K562 (cell line): ENCODE measurements around the gene GNB2. TPM values are rescaled to one million over a fixed set of nuclear protein-coding genes. Genes with fewer than 3 reads are reported as not detected.

Experiments used
- ARHGAP35 ChIP-seq: fragments of 450-650 bp; IDR thresholded peaks from 2 replicates; pipeline ENCODE4 v1.6.1; 2018; ENCODE audit not compliant: partially characterized antibody
- ARID2 ChIP-seq: fragments of 450-650 bp; IDR thresholded peaks from 2 replicates; pipeline ENCODE4 v1.6.1; 2017; ENCODE audit warnings: antibody characterized with exemption, mild to moderate bottlenecking
- CHCHD3 ChIP-seq: fragments of 250-450 bp; sonication (Bioruptor Pico); IDR thresholded peaks from 2 replicates; pipeline ENCODE4 v2.1.2; 2022; ENCODE audit warnings: mild to moderate bottlenecking
- ETV6 ChIP-seq, 3 experiments: fragments of 150-350 bp in 1 of 3; sonication (generic) in 1 of 3; formaldehyde crosslinking in 1 of 3; IDR thresholded peaks; 2 replicates each; pipeline versions ENCODE4 v1.6.1 to v1.8.0; 2014 to 2022; ENCODE audit warnings: borderline replicate concordance in 2 of 3, low read depth in 2 of 3, antibody characterized with exemption in 1 of 3, low read length in 1 of 3, mild to moderate bottlenecking in 1 of 3, missing genetic modification reagents in 1 of 3
- FOXJ3 ChIP-seq: sonication (generic); formaldehyde crosslinking; IDR thresholded peaks from 2 replicates; pipeline ENCODE4 v1.4.0; 2020; ENCODE audit warnings: mild to moderate bottlenecking, missing genetic modification reagents
- HDAC2 ChIP-seq: fragments of 450-650 bp; IDR thresholded peaks from 2 replicates; pipeline ENCODE4 v1.6.1; 2016; ENCODE audit warnings: mild to moderate bottlenecking
- JUND ChIP-seq, 2 experiments: IDR thresholded peaks; 2 replicates in 1 of 2; 3 replicates in 1 of 2; pipeline ENCODE4 v1.6.1; 2011; ENCODE audit warnings: borderline replicate concordance in 2 of 2, low read depth in 2 of 2, low read length in 2 of 2, improper control_type of control experiment in 1 of 2, missing biosample characterization in 1 of 2, missing genetic modification characterization in 1 of 2, missing genetic modification reagents in 1 of 2
- KAT8 ChIP-seq: fragments of 450-650 bp; IDR thresholded peaks from 2 replicates; pipeline ENCODE4 v1.6.1; 2016; ENCODE audit warnings: low read depth, mild to moderate bottlenecking
- LCOR ChIP-seq: sonication (generic); formaldehyde crosslinking; IDR thresholded peaks from 2 replicates; pipeline ENCODE4 v1.8.0; 2022; ENCODE audit warnings: mild to moderate bottlenecking, missing genetic modification reagents
- NBN ChIP-seq: fragments of 450-650 bp; IDR thresholded peaks from 2 replicates; pipeline ENCODE4 v1.6.1; 2016; ENCODE audit warnings: low read depth, mild to moderate bottlenecking
- PHB2 ChIP-seq: fragments of 450-650 bp; IDR thresholded peaks from 2 replicates; pipeline ENCODE4 v1.6.1; 2017; ENCODE audit warnings: low read depth
- POLR2G ChIP-seq: fragments of 200-400 bp; formaldehyde crosslinking; IDR thresholded peaks from 2 replicates; pipeline ENCODE4 v1.6.1; 2017; ENCODE audit warnings: low read depth, mild to moderate bottlenecking, antibody characterized with exemption, low read length, moderate library complexity
- RFX7 ChIP-seq: fragments of 250-450 bp; sonication (Bioruptor Pico); IDR thresholded peaks from 2 replicates; pipeline ENCODE4 v1.5.1; 2021; ENCODE audit warnings: mild to moderate bottlenecking
- SAFB2 ChIP-seq: fragments of 200-400 bp; formaldehyde crosslinking; IDR thresholded peaks from 2 replicates; pipeline ENCODE4 v1.6.1; 2018; ENCODE audit warnings: borderline replicate concordance, low read length, low read depth, moderate library complexity; ENCODE audit not compliant: severe bottlenecking
- SMC3 ChIP-seq: conservative IDR thresholded peaks from 2 replicates; pipeline ENCODE4 v1.6.1; 2011; ENCODE audit warnings: low read depth, low read length, improper control_type of control experiment; ENCODE audit not compliant: insufficient read depth
- SP2 ChIP-seq: IDR thresholded peaks from 2 replicates; pipeline ENCODE4 v1.6.1; 2011; ENCODE audit warnings: mild to moderate bottlenecking, low read depth, low read length, moderate library complexity; ENCODE audit not compliant: poor library complexity, severe bottlenecking; ENCODE audit errors: extremely low read depth
- ZNF12 ChIP-seq: sonication (generic); formaldehyde crosslinking; IDR thresholded peaks from 2 replicates; pipeline ENCODE4 v1.4.0; 2020; ENCODE audit warnings: mild to moderate bottlenecking, missing genetic modification reagents
- ZNF444 ChIP-seq: fragments of 250-450 bp; sonication (Bioruptor Pico); IDR thresholded peaks from 2 replicates; pipeline ENCODE4 v1.4.0; 2020; ENCODE audit warnings: mild to moderate bottlenecking, moderate library complexity
- ZNF583 ChIP-seq: fragments of 250-450 bp; sonication (Bioruptor Pico); IDR thresholded peaks from 2 replicates; pipeline ENCODE4 v1.4.0; 2020
- ZNF76 ChIP-seq: fragments of 250-450 bp; sonication (Bioruptor Pico); IDR thresholded peaks from 2 replicates; pipeline ENCODE4 v1.4.0; 2020; ENCODE audit warnings: mild to moderate bottlenecking, moderate library complexity, borderline replicate concordance
- polyA plus RNA-seq, 8 experiments: library from polyadenylated mRNA; depleted of rRNA in 4 of 8; stranded (reverse) in 5 of 8; unstranded in 3 of 8; fragments of >200 nt; fragmentation: Nextera tagmentation in 2 of 8; fragmentation: Illumina TruSeq in 1 of 8; extraction: Ambion mirVana in 2 of 8; extraction: Trizol in 1 of 8; gene quantifications; 2 replicates each; pipeline versions ENCODE4 v1.2.1 to v1.2.3, GENCODE V29; 2011 to 2014; ENCODE audit warnings: inconsistent platforms in 1 of 8, missing spikeins in 1 of 8
- total RNA-seq, 7 experiments: library from RNA; depleted of rRNA in 6 of 7; stranded (reverse); fragments of >200 nt in 6 of 7; fragmentation: Illumina TruSeq in 2 of 7; extraction: Trizol in 2 of 7; gene quantifications; 2 replicates each; pipeline versions ENCODE4 v1.2.1 to v1.2.3, GENCODE V29; 2011 to 2021; ENCODE audit warnings: low replicate concordance in 1 of 7
- TF ChIP-seq, protein P1 (sequence below): fragments of 250-450 bp; sonication (Bioruptor Pico); IDR thresholded peaks from 2 replicates; pipeline ENCODE4 v1.5.0; 2020; ENCODE audit warnings: mild to moderate bottlenecking, borderline replicate concordance
- TF ChIP-seq, protein P2 (sequence below): fragments of 250-450 bp; sonication (Bioruptor Pico); IDR thresholded peaks from 2 replicates; pipeline ENCODE4 v1.4.0; 2020; ENCODE audit warnings: mild to moderate bottlenecking, moderate library complexity
- TF ChIP-seq, protein P3 (sequence below): fragments of 450-650 bp; IDR thresholded peaks from 2 replicates; pipeline ENCODE4 v1.6.1; 2016; ENCODE audit warnings: borderline replicate concordance

The GNB2 gene
- total and polyA plus RNA-seq, 9 of the 15 experiments (the other 6 are each of a cell fraction or from before 2014, with no cell fraction given), result 0.65 to 320 (median 104) TPM

DNA sequence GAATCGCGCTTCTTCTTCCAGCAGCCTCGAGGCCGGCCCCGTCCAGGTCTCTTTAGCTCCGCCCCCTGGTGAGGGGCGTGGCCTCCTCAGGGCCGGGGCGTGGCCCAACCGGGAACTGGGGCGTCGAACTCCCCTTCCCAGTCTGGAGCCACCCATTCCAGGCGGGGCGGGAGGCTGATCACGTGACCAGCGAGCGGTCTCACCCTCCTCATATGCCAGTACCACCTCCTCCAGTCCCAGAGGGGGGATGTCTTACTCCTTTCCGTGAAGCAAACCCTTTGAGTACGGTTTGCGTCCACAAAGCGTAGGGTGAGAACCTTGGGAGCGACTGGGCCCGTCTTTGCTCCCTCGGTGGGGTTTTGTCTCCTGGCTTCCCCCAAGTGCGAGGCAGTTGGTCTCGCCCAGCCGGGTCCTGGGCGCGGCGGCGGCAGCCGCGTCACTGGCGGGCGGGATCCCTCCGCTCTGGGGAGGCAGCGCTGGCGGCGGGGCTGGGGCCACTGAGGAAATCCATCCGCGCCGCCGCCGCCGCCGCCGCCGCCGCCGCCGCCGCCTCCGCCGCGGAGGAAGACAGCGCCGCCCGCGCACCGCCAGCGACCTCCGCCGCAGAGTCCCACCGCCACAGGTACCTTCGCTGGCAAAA is at the start of gene GNB2 (continued):
- TF ChIP-seq ARHGAP35 (no peak), SAFB2 (no peak), SP2 (no peak), ARID2 (no peak), ZNF76 (CRISPR knock-in tag) (peak; percentile 9; the same call in 1 of the 2 replicates), ZNF12 (CRISPR knock-in tag) (no peak; the same call in 1 of the 2 replicates), POLR2G (peak; percentile 78), ETV6 (IDR thresholded peaks at IDR 0.05; ENCODE audit: borderline replicate concordance in 1 of 2, low read depth in 2 of 2, low read length in 1 of 2) (peak; percentile 47 to 70; a peak in 2 of 4 replicates), ETV6 (CRISPR knock-in tag; IDR thresholded peaks at IDR 0.05; ENCODE audit: borderline replicate concordance) (no peak), FOXJ3 (CRISPR knock-in tag) (no peak), RFX7 (CRISPR knock-in tag) (no peak), PHB2 (no peak), SMC3 (no peak; the same call in 1 of the 2 replicates), CHCHD3 (CRISPR knock-in tag) (no peak), ZNF444 (CRISPR knock-in tag) (no peak), ZNF583 (peak; percentile 76; the same call in 1 of the 2 replicates), HDAC2 (peak; percentile 35; the same call in 1 of the 2 replicates), KAT8 (no peak), LCOR (CRISPR knock-in tag) (peak; percentile 66; the same call in 1 of the 2 replicates), NBN (peak; percentile 99), JUND (IDR thresholded peaks at IDR 0.05; ENCODE audit: borderline replicate concordance, low read depth, low read length) (peak; percentile 100), JUND (tag; IDR thresholded peaks at IDR 0.05; ENCODE audit: borderline replicate concordance, low read depth, low read length) (peak; percentile 32; the same call in 1 of the 3 replicates)
- TF ChIP-seq, protein P1, sequence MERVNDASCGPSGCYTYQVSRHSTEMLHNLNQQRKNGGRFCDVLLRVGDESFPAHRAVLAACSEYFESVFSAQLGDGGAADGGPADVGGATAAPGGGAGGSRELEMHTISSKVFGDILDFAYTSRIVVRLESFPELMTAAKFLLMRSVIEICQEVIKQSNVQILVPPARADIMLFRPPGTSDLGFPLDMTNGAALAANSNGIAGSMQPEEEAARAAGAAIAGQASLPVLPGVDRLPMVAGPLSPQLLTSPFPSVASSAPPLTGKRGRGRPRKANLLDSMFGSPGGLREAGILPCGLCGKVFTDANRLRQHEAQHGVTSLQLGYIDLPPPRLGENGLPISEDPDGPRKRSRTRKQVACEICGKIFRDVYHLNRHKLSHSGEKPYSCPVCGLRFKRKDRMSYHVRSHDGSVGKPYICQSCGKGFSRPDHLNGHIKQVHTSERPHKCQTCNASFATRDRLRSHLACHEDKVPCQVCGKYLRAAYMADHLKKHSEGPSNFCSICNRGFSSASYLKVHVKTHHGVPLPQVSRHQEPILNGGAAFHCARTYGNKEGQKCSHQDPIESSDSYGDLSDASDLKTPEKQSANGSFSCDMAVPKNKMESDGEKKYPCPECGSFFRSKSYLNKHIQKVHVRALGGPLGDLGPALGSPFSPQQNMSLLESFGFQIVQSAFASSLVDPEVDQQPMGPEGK (CRISPR knock-in tag), result no peak
- TF ChIP-seq, protein P2, sequence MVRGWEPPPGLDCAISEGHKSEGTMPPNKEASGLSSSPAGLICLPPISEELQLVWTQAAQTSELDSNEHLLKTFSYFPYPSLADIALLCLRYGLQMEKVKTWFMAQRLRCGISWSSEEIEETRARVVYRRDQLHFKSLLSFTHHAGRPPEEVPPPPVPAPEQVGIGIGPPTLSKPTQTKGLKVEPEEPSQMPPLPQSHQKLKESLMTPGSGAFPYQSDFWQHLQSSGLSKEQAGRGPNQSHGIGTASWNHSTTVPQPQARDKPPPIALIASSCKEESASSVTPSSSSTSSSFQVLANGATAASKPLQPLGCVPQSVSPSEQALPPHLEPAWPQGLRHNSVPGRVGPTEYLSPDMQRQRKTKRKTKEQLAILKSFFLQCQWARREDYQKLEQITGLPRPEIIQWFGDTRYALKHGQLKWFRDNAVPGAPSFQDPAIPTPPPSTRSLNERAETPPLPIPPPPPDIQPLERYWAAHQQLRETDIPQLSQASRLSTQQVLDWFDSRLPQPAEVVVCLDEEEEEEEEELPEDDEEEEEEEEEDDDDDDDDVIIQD (CRISPR knock-in tag), result no peak
- TF ChIP-seq, protein P3, sequence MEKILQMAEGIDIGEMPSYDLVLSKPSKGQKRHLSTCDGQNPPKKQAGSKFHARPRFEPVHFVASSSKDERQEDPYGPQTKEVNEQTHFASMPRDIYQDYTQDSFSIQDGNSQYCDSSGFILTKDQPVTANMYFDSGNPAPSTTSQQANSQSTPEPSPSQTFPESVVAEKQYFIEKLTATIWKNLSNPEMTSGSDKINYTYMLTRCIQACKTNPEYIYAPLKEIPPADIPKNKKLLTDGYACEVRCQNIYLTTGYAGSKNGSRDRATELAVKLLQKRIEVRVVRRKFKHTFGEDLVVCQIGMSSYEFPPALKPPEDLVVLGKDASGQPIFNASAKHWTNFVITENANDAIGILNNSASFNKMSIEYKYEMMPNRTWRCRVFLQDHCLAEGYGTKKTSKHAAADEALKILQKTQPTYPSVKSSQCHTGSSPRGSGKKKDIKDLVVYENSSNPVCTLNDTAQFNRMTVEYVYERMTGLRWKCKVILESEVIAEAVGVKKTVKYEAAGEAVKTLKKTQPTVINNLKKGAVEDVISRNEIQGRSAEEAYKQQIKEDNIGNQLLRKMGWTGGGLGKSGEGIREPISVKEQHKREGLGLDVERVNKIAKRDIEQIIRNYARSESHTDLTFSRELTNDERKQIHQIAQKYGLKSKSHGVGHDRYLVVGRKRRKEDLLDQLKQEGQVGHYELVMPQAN, result no peak
